Stimulated activated CD8-positive, alpha-beta memory T cell treated with anti-CD3 and anti-CD28 coated beads, Interleukin-7, amount 100 ng/mL, for 48 hours (primary cell): Measurements from ENCODE around the gene NANOS2.
"Not testable (repeated sequence)": the region's sequence is repeated elsewhere in the genome, so short reads cannot be mapped to it uniquely, and the experiment has no call there.

Experiments used
- DNase-seq, 2 donors: peaks; one replicate each; pipeline ENCODE4 v3.0.0-alpha.2; 2020; ENCODE audit warnings: low read depth in 1 of 2; ENCODE audit errors: extremely low read depth in 1 of 2

NANOS2 gene

DNA sequence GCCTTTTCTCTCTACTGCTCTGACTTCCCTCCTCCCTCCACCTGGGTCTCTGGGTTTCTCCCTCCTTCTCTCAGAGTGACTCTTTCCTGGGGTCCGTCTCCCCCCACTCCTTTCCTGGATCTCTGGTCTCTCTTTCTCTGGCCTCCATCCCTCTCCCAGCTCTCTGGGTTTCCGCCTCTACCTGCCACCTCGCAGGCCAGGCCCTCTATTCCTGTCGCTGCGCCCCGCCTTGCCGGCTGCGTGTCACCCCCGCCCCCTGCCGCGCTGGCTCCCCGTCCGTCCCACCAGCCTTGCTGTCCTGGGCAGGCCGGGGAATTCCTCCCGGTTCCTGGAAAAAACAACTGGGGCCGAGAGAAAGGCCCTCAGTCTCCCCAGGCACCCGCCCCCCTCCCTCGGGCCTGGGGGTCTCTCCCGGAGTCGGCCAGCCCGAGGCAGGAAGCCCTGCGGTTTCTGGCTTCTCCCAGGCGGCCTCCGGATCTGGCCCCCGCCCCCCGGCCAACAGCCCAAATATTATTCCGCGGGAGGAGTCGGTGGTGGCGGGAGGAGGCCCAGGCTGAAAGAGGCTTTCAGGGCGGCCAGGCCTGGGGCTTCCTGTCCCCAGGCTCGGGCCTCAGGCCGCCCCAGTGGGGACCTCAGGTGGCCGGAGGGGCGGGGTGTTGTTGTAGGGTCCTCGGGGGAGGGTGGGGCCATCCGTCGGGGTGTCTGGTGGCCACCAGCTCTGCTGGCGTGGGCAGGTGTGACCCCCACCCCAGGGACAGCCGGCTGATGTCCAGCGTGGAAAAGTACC is 38.0 kb downstream of the NANOS2 start:
- no peak for DNase-seq

DNA sequence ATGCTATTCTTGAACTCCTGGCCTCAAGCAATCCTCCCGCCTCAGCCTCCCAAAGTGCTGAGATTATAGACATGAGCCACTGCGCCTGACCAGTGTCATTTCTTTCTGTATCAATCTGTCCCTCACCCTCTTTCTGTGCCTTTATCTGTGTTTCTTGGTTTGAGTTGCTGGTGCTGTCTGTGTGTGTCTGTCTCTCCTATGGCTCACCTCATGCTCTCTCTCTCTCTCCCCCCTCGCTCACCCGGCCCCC is 38.5 kb downstream of the NANOS2 start:
- DNase-seq: no peak

DNA sequence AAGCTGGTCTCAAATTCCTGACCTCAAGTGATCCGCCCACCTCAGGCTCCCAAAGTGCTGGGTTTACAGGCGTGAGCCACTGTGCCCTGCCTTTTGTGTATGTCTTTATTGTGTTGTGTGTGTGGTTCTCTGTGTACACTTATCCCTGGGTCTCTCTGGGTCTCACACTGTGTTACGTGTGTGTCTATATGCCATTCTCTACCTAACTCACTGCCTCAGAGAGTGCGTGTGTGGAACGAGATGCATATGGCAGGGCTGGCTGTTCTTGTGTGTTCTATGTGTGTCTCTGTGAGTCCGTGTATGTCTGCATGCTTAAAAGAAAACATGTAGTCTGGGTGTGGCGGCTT is 40.0 kb downstream of the NANOS2 start:
- no peak for DNase-seq

DNA sequence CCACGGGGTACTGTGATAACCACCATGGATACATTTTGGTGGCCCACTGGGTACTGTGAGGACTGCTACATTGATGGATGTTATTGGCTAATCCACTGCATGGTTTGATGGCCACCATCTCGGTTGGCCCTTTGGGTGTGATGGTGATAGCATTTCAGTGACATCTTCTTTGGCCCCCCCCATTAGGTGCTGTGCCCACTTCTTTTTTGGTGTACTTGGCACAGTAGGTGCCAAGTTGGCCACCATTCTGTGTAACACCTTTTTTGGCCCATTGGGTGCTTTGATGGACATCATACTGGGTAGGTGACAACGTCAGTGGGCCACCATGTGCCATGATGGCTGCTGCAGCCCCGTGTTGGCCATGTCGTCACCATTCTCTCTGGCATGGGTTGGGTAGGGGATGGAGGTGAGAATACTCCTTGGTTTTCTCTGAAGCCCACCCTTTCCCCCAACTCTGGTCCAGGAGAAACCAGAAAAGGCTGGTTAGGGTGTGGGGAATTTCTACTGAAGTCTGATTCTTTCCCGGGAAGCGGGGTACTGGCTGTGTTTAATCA is 41.3 kb downstream of the NANOS2 start:
- DNase-seq: no peak

DNA sequence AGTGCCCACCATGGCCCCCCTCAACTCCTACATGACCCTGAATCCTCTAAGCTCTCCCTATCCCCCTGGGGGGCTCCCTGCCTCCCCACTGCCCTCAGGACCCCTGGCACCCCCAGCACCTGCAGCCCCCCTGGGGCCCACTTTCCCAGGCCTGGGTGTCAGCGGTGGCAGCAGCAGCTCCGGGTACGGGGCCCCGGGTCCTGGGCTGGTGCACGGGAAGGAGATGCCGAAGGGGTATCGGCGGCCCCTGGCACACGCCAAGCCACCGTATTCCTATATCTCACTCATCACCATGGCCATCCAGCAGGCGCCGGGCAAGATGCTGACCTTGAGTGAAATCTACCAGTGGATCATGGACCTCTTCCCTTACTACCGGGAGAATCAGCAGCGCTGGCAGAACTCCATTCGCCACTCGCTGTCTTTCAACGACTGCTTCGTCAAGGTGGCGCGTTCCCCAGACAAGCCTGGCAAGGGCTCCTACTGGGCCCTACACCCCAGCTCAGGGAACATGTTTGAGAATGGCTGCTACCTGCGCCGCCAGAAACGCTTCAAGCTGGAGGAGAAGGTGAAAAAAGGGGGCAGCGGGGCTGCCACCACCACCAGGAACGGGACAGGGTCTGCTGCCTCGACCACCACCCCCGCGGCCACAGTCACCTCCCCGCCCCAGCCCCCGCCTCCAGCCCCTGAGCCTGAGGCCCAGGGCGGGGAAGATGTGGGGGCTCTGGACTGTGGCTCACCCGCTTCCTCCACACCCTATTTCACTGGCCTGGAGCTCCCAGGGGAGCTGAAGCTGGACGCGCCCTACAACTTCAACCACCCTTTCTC is 42.3 kb downstream of the NANOS2 start:
- no peak for DNase-seq

DNA sequence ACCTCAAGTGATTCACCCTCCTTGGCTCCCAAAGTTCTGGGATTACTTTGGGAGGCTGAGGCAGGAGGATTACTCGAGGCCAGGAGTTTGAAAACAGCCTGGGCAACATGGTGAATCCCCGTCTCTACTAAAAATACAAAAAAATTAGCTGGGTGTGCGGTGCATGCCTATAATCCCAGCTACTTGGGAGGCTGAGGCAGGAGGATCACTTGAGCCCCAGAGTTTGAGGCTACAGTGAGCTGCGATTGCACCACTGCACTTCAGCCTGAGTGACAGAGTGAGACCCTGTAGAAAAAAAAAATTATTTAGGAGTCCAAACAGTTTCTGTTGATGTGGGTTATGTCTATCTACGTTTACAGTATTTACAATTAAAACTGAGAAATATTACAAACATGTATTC is 43.8 kb downstream of the NANOS2 start:
- no peak for DNase-seq

DNA sequence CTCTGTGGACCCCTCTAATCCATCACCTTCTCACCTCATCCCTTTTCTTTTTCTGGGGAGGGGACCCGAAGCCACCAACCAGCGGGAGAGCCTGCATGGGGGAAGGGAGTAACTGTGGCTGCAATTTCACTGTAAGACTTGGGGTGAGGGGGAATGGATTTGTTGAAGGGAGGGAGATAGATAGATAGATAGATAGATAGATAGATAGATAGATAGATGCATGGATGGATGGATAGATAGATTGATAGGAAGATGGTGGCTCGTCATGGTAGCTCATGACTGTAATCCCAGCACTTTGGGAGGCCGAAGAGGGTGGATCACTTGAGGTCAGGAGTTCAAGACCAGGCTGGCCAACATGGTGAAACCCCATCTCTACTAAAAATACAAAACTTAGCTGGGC is 47.3 kb downstream of the NANOS2 start:
- DNase-seq: not testable (repeated sequence)

DNA sequence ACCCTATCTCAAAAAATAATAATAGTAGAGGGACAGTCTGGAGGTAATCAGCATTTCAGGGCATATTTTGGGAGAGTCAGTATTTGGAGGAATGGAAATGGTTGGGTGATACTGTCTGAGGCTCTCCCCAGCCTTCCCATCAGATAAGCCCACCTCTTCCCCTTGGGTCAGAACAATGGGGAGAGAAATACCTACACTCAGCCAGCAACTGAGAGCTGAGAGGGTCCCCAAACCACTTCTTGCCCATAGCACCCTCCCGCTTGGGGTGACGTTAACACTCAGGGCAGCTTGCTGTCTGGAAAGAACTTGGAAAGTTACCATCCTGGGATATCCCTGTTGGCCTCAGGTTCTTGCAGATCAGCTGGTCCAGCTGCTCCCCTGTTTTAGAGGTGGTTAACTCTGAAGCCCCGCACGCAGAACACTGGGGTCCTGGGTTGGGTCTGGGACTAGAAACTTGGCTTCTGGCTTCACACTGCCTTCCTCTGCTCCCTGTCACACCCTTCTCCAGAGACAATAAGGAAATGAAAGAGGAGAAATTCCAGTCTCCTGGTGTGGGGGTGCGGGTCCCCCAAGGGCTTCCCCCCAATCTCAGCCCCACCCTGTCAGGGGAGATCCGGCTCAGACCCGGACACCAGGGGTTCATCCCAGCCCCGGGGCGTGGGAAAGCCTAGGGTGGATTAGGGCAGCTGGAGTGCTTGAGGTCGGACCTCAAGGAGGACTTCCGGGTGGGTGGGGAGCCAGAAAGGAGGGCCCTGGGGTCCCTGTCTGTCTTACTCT is 48.0 kb downstream of the NANOS2 start:
- no peak for DNase-seq

DNA sequence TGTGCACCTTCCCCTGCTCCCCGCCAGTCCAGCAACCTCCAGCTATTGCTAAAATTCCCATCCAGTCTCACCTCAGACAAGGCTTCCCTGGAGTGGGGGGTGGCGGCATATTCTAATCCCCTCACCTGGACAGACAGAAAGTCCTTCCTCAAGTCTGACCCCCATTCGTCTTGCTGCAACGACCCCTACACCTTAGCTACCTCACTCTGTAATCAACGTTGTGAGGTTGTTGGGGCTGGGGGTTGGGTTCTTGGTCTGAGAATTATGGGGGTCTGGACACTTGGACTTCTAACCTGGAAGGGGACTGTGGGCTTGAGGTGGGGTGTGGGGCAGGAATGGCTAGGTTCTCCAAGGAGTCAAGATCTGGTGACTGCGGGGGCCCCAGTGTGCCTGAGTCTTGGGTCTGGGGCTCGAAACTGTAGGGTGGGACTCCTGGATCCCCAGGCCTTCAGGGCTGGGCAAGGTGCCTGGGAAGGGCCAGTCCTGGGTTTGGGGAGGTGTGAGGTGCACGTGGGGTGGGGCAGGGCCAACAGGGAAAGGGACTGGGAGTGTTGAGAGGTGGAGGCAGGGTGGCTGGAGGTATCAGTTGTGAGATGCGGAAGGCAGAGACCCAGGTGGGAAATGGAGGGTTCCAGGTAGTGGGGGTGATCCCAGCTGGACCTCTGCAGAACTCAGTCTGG is 49.2 kb downstream of the NANOS2 start:
- no peak for DNase-seq

DNA sequence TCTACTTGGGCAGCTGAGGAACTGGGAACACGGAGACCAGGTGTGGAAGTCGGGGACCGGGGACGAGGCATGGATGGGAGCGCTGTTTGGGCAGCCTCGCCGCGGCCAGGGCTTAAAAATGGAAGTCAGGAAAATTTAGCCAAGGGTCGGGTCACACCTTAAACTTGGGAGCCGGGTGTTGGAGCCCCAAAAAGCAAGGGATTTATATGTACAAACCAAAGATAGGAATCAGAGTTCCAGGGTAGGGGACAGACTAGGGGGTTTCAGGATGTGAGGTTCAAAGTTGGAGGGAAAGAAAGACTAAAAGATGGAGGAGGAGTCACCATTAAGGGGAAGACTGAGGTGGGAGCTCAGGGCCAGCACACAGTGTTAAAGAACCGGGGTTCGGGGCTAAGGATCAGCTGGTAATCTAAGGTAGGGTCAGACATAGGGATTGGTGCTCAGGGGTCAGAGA is 49.9 kb downstream of the NANOS2 start:
- DNase-seq: no peak

DNA sequence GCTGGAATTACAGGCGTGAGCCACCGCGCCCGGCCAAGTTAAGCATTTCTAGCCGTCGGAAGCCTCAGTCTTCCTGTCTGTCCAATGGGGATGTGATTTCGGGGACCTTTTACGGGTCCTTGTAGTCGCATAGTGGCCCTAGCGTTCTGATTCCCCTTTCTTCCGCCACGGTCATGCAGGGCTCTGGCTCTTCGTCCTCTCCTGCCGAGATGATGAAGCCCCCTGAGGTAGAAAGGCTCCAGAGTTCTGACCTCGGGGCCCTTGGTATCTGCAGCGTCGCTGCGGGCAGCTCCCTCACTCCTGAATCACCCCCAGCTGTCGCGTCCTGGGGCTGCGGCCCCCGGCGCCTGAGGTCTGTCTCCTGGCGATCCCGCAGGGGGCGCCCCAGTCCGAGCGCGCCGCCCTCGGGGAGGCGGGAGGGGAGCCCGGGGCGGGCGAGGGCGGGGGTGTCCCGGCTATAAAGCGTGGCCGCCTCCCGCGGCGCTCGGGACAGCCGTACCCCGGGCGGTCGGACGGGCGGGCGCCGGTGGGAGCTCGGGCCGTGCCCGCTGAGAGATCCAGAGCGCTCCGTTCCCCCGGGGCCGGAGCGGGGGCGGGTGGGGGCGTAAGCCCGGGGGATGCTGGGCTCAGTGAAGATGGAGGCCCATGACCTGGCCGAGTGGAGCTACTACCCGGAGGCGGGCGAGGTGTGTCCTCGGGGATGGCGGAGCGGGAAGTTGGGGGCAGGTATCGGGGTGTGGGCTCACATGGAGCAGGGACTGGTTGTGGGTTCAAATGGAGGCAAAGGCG is 50.5 kb downstream of the NANOS2 start, which contains the start of gene FOXA3:
TSS of gene FOXA3 (plus strand) at position 487 of the 789 bp plus-strand sequence. CDS start at position 618, 131 bp downstream.
- DNase-seq: peak; percentile 30 to 49

DNA sequence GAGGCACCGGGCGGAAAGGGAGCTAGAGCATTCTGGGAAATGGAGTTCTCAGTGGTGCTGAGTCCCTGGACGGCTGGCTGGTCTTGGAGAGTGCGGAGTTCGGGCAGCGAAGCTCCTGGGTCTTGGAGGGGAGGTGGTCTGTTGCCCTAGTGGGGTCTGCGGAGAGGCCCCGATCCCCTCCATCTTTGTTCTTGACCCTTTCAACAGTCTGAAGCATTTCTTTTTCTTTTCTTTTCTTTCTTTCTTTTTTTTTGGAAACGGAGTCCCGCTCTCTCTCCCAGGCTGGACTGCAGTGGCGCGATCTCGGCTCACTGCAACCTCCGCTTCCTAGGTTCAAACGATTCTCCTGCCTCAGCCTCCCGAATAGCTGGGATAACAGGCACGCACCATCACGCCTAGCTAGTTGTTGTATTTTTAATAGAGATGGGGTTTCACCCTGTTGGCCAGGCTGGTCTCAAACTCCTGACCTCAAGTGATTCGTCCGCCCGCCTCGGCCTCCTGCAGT is 51.2 kb downstream of the NANOS2 start:
- DNase-seq: no peak
